NT2/D1 (cell line): Measurements from ENCODE around the gene COIL.

ENCODE experiments used
- YY1 ChIP-seq: IDR thresholded peaks from 2 replicates; pipeline ENCODE4 v1.6.1; 2011; ENCODE audit not compliant: insufficient read length, insufficient read depth
- ZNF274 ChIP-seq: IDR thresholded peaks from 2 replicates; pipeline ENCODE4 v1.6.1; 2011; ENCODE audit warnings: mild to moderate bottlenecking, low read depth, low read length

DNA sequence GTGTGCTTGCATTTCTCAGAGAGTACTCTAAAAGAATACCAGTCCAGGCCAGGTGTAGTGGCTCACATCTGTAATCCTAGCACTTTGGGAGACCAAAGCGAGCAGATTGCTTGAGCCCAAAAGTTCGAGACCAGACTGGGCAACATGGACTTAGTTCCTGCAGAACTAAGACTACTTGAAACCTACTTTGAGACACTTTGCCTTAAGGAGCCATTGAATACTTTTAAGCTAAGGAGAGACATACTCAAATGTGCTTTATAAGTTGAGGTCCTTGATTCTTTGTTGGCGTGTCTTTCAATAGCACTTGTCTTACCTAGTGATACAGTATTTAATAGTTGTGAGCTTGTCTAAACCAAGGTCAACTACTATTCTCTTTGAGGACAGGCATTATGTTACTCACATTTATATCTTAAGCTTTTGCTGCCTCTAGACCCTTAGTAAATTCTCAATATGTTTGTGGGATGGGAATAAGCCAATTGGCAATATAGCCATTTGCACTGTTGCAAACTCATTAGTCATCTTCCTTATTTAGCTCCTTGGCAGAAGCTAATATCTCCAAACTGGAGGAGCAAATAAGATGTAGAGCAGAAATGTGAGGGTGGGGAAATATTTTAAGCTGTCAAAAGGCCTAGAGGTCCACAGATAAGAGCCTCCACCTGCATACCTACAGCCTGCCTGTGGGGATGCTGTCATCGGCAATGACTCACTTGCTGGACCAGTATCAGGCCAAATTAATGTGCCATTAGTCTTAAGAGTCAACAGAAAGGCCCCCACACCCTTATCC is 33.4 kb upstream of the COIL start:
- TF ChIP-seq ZNF274 (no peak), YY1 (no peak)
